ENCODE data around the gene N4BP2L1.

DNA sequence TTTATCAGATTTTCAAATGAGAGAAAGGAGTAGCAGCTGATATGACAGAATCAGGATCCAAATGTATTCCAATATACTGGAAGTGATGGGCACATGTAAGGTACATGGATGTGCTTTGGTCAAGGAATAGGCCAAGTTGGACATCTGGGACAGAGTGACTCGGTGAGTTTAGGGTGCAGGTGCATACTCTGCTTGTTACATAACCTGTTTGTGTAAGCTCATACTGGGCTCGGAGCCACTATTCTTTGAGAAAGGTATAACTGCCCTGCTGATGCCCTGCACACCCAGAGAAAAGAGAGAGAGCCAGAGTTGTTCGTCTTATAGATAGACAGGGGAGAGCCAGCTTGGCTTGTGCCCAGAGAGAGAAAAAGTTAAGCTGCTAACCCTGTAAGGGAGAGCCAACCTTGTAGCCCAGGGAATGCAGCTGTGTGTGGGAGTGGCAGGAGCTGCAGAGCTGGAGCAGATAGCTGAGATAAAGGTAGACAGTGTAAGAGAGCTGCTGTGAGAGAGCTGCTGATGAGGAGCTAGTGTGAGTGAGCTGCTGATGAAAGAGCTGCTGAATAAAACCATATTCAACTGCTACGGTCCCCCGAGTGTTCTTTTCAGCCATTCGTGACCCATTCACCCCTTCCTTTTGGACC lies 40.7 kb upstream of the N4BP2L1 start:
- TF ChIP-seq, protein P1, sequence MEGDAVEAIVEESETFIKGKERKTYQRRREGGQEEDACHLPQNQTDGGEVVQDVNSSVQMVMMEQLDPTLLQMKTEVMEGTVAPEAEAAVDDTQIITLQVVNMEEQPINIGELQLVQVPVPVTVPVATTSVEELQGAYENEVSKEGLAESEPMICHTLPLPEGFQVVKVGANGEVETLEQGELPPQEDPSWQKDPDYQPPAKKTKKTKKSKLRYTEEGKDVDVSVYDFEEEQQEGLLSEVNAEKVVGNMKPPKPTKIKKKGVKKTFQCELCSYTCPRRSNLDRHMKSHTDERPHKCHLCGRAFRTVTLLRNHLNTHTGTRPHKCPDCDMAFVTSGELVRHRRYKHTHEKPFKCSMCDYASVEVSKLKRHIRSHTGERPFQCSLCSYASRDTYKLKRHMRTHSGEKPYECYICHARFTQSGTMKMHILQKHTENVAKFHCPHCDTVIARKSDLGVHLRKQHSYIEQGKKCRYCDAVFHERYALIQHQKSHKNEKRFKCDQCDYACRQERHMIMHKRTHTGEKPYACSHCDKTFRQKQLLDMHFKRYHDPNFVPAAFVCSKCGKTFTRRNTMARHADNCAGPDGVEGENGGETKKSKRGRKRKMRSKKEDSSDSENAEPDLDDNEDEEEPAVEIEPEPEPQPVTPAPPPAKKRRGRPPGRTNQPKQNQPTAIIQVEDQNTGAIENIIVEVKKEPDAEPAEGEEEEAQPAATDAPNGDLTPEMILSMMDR (IDR thresholded peaks at IDR 0.05): no peak
- no peak for TF ChIP-seq POLR2A (IDR thresholded peaks at IDR 0.05)

Measured in adrenal gland (tissue), 5 donors.